ENCODE data around the gene POLR3H.

POLR3H gene

DNA sequence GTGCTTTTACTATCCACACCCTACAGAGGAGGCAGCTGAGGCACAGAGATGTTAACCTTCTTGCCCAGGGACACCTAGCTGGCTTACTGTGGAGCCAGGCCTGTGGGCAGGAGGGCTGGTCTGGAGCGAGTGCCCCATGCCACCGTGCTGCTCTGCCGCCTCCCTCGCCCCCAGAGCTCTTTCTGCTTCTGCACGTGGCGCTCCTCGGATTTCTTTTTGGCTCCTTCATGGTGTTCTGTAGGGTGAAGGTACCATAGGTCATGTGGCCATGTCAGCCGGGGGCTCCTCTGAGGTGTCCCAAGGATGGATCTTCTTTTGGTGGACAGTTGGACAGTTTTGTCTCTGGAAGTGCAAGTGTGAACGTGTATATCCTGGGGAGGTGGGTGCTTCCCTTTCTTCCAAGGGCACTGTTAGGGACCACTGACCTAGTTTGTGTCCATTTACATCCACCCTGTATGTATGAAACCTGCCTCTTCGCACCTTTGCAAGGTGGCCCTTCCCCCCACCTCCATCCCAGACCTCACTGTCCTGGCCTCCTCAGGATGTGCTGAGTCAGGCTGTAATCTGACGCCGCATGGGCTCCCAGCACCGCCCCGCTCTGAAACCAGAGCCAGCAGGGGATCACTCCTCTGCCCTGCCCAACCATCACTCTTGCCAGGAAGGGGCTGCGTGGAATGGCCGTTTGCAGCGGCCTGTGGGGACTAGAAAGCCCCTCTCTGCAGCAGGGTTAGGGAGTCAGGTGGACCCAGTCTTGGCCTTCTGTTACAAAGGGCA, 31.7 kb downstream of the POLR3H start:
- DNase-seq = peak; percentile 32

DNA sequence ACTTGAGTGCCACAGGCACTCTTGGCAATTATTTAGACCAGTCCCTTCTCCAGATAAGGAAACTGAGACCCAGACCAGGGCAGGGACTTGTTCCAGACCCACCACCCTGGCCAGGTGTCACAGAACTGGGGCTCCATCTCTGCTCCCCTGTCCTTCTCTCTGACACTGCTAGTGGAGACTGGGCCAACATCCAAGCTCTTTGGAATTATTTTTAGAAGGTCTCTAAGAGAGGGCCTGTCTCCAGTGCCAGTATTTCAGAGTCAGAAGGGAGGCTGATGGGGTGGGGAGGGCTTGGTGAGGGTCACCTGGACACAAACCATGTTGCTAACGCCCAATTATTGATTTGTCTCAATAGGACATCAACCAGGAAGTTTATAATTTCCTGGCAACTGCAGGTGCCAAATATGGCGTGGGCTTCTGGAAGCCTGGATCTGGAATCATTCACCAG, 32.7 kb downstream of the POLR3H start:
- DNase-seq = peak; percentile 6

DNA sequence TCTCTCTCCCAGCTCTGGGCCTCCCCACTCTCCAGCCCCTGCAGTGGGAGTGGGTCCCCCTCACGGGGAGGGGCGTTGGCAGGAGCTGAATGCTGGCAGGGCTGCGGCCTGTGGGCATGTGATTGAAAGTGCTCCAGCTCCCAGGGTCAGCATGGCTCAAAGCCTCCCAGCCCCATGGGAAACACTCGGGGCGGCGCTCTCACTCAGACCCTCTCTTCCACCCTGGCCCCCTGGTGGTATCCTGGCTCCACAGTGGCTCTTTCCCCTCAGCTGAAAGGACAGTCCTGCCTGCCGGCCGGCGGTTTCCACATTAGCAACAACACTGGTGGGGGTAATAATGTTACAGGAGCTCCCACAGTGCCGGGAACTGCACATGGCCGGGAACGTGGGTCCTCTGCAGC, 35.5 kb downstream of the POLR3H start:
- DNase-seq = no peak

DNA sequence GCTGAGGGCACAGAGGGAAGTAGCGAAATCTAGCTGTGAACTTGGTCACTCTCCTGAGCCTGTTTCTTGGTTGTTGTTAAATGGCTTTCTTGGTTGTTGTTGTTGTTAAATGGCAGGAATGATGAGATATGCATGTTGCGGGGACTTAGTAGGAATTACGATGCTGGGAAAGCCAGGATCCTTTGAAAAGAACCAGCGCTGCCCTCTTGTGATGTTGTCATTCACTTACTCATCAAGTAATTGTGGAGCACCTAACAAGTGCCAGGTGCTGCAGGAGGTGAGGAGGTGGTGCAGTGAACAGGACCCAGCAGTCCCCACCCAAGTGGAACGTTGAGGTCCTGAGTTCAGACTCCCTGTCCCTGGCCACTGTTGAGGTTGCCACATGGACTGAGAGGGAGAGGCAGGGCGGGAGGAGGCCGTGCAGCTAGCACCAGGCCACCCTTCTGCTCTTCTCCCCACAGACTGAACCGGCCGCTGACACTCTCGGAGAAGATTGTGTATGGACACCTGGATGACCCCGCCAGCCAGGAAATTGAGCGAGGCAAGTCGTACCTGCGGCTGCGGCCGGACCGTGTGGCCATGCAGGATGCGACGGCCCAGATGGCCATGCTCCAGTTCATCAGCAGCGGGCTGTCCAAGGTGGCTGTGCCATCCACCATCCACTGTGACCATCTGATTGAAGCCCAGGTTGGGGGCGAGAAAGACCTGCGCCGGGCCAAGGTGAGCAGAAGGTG, 36.8 kb downstream of the POLR3H start:
- no peak for DNase-seq

DNA sequence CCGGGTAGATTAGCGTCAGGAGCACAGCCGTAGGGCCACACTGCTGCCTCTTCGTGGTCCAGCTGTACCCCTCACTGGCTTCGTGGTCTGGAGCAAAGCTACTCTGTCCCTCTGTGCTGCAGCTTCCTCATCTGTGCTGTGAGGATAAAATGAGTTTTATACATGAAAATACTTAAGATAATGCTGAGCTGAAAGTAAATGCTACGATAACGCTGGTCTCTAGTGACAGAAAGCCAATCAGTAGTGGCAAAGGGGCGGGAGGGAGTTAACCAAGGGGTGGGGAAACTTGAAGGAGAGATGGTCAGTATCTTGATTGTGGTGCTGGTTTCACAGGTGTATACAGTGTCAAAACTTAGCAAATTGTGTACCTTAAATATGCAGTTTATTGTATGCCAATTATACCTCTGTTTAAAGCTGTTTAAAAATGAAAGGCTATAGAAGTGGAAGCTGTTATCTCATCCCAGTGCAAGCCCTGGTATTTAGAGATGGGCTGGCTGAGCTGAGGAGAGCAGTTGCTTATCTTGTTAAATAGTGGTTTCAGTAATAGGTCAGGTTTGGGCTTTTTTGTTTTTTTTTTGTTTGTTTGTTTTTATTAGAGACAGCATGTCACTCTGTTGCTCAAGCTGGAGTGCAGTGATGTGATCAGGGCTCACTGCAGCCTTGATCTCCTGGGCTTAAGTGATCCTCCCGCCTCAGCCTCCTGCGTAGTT, 38.6 kb downstream of the POLR3H start:
- no peak for DNase-seq

DNA sequence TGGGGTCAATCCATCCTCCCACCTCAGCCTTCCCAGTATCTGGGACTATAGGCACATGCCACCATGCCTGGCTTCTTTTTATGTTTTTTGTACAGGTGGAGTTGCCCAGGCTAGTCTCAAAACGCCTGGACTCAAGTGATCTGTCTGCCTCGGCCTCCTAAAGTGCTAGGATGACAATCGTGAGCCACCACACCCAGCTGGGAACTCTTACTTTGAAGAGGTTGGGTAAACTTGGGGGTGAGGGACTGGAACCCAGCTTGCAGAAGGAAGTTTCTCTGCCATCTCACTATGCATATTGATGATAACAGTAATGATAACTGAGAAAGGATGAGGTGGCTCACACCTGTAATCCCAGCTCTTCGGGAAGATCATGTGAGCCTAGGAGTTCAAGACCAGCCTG, 39.5 kb downstream of the POLR3H start:
- no peak for DNase-seq

DNA sequence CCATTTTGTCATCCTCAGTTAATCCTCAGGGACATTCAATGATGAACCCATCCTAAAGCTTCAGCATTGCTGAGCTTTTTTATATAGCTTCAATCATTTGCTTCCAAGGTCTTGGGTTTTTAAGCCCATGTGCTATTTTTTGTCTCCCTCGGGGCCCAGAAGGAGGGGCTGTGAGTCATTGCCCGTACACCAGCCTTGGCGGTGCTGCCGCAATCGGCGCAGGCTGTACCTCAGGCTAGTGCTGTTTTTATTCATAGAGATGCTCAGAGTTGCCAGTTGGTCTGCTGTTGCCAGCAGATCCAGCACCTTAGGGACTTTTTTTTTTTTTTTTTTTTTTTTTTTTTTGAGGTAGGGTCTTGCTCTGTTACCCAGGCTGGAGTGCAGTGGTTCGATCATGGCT, 39.9 kb downstream of the POLR3H start:
- DNase-seq = no peak

DNA sequence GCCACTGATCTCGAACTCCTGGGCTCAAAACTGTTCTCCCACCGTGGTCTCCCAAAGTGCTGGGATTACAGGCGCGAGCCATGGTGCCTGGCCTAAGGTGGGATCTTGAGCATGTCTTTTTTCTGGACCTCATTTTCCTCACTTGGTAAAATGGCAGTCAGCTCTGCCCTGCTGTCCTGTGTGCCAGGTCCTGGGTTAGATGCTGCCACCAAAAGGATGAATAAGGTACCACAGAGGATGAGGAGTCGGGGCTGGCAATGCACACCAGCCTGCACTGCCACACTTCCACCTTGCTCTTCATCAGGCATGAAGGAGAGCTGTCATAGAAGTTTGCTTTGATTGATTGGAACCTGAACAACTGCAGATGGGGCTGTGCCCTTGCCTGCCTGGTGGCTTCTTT, 43.1 kb downstream of the POLR3H start:
- DNase-seq = no peak

DNA sequence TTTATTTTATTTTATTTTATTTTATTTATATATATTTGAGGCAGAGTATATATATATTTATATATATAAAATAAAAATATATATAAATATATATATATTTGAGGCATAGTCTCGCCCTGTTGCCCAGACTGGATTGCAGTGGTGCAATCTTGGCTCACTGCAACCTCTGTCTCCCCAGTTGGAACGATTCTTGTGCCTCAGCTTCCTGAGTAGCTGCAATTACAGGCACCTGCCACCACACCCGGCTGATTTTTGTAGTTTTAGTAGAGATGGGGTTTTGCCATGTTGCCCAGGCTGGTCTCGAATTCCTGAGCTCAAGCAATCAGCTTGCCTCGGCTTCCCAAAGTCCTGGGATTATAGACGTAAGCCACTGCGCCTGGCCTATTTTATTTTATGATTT, 44.0 kb downstream of the POLR3H start:
- no peak for DNase-seq

DNA sequence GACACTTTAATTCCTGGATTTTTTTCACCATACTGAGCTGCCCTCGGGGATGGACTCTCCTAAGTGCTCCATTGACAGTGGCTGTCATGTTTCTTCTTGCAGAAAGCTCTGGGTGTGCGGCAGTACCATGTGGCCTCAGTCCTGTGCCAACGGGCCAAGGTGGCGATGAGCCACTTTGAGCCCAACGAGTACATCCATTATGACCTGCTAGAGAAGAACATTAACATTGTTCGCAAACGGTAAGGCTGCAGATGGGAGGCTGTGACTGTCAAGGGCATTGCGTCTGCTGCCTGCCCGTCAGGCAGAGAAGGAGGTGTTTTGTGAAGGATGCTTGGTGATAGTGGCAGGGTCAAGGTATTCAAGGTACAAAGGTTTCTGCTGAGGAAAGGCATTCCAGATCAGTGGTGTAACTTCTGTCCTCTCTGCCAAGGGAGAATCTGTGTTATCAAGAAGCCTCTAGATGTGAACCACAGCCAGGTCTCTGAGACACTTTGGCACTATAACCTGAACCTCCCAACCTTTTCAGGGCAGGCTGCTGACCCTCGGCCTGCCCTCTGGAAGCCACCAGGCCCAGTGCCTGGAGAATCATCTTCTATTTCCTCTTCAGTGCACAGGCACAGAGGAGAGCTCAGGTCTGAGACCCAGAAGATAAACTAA, 44.5 kb downstream of the POLR3H start:
- DNase-seq = no peak

DNA sequence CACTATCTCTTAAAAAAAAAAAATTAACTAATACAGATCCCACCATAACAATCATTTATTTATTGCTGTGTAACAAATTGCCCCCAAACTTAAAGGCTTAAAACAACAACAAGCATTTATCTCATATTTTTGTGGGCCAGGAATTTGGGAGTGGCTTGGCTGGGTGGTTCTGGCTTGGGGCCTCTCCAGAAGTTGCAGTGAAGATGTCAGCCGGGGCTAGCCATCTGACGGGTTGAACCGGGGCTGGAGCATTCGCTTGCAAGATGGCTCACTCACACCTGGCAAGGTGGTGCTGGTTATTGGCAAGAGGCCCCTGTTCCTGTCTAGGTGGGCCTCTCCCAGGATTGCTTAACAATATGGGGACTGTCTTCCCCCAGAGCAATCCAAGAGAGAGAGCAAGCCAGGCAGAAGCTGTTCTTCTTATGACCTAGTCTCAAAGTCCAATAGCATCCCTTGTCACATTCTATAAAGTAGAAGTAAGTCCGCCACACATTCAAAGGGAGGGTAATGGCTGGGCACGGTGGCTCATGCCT, 45.9 kb downstream of the POLR3H start:
- DNase-seq = no peak

DNA sequence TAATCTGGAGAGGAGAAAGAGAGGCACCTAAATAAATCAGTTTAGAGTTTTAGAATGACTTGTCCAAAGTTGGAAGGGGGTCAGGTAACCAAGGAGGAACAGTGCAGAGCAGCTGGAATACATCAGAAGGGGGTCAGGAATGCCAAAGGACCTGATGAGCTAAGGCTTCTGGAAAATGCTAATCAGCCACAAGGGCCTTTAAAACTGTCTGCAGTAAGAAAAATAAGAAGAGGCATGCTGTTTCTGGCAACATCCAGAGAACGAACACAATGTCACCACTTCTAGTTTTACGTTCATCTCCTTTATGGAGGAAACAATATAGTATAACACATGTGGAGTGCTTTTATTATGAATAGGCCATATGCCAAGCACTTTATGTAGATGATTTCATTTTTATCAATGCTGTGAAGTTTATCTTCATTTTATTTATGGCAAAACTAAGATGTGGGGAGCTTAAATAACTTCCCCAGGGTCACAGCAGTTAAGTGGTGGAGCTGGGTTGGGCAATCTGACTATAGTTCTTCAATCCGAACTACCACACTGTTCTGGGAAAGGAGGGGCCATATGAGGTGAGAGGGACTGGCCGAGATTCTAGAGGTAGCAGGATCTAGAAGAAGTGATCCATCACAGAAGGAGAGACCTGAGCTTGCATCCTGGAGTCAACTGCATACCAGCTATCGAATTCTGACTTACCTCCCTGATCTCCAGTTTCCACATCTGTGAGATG, 52.7 kb downstream of the POLR3H start:
- DNase-seq = no peak

DNA sequence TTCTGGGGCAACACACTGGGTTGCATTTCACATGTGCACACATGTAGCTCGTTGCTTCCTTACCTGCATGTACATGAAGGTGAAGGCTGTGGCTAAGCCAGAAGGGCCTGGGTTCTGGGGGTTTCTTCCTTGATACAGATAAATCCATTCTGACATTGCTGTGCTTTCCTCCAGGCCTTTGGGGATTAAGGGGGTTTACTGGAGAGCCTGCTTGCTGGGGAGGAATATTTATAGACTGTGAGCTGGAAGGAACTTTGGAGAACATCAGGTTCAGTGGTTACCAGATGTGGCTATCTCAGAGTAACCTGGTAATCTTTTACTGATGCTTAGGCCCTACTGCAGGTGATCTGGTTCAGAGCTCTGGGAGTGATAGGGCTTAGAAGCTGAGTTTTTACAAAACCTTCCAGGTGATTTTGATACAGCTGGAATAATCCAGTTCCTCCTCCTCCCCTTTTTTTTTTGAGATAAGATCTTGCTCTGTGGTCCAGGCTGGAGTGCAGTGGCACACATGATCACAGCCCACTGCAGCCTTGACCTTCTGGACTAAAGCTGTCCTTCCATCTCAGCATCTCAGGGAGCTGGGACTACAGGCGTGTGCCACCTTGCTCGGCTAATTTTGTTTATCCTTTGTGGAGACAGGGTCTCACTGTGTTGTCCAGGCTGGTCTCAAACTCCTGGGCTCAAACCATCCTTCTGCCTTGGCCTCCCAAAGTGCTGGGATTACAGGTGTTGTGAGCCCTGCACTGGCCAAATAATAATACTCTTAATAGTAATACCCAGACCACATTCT, 55.5 kb downstream of the POLR3H start:
- no peak for DNase-seq

DNA sequence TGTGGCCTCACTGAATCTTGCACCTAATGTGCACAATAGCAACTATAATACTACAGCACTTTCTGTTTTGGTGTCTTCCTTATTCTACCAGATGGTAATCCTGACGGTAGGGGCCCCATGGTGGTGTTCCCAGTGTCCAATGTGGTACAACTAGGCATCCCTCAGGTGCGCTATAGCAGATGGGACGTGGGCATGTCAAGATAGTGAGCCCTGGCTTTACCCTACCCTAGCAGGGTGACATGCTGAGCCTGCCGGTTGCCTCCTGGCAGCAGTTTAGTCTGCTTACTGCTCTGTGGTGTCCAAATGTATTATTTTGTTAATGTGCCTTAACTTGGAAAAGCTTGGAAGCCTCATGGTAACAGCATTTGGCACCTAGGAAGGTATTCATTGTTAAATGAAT, 56.2 kb downstream of the POLR3H start:
- DNase-seq = no peak

DNA sequence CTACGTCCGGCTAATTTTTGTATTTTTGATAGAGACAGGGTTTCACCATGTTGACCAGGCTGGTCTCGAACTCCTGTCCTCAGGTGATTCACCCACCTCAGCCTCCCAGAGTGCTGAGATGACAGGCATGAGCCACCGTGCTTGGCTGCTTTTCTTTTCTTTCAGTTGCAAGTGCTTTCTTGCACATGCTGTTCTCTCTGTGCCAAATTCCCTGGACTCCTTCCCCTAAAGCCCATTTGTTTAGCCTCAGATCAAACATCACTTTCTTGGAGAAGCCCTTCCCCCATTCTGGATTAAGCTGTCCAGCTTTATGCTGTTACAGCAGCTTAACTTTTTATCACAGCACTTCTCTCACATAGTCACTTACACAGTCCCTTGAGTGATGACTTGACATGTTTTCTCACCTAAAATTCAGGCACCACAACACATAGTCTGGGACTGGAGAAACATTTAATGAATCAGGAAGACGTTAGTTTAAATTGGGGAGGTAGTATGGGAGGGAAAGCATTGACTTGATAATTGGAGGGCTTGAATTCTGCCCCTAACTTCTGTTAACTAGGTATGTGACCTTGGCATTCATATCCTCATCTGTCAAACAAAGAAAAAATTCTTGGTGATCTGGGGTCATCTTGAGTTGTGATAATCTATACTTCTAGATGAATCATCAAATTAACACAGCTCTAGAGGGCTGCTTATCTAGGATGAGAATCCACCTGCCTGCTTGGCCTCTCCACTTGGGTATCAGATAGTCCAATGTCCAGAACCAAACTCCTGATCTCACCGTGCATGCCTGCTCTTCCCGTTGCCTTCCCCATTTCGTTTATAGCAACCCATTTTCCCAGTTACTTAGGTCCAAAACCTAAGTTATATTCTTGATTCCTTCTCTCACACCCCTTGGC, 57.0 kb downstream of the POLR3H start:
- DNase-seq = no peak

DNA sequence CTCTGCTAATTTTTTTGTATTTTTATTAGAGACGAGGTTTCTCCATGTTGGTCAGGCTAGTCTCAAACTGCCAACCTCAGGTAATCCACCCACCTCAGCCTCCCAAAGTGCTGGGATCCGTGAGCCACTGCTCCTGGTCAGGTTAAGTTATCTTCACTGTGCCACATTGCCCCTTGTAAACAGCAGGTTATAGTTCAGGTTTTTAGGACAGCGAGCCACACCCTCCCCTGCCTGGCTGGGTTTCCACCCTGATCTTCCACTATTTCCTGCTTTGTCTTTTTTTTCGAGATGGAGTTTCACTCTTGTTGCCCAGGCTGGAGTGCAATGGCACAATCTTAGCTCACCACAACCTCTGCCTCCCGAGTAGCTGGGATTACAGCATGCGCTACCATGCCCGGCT, 59.2 kb downstream of the POLR3H start:
- DNase-seq = no peak

DNA sequence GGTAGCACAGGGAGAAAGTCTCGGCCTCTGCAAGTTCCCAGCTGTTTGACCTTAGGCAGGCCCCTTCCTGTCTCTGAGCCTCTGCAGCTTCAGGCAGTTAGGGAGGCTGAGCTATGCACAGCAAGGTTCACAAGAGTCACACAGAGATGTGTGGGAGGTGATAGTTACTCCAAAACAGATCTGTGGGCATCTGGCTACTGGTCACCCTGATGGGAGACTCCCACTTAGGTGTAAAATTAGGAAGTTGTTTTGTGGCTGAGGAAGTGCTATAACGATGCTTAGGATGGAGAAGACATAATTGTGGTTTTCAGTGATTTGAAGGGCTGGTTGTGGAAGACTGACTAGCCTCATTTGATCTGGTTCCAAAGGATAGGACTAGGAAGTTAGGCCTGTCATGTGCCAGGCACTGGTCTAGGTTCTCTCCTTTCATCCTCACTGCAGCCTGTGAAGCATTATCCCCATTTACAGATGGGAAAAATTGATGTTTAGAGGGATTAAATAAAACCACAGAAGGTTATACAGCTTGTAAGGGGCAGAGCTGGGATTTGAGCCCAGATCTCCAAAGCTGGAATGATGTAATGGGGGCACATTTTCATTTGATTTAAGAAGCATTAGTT, 61.8 kb downstream of the POLR3H start:
- no peak for DNase-seq

DNA sequence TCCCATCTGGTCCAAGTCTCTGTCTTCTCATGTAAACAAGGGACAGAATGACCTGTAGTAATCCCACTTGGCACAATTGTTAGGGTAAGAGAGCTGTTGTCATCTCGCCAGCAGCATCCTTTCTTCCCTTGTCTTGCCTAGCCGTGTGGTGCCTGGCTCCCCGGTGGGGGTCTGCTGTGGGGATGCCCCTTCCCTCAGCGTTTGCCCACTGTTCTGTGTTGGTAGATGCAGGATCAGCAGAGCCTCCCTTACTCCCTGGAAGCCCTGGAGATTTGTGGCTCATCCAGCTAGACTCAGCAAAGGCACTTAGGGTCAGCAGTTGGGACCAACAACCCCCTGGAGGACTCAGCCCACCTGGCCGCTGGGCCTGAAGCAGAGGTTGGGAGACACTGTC, 62.3 kb downstream of the POLR3H start:
- DNase-seq = no peak

DNA sequence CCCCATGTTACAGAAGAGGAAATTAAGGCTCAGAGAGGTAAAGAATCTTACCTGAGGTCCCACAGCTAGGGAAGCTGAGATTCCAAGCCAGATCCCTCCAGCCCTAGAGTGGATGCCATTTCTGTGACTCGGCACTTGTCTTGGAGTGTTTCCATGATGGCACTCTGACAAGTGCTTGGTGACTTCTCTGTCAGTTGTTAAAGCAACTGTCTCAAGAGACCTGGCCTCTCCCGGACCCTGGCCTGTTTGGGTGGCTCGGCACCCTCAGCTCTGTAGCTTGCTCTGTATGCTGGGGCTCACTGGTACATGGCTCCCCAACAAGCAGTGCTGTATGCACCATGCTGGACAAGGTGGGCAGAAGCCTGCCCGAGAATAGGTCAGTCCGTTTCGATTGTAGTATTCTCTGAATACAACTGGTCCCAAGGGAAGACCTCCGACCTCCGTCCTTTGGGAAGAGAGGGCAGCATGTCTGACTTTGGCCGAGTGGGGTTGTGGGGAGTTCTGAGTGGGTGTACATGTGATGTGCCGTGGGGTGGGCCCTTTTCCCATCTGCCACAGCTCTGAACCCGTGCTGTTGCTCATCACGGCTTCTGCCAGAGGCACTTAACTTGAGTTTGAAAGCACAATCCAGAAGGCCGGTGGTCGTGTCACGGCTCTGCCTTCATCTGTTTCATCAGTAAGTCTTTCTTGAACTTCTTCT, 63.0 kb downstream of the POLR3H start:
- DNase-seq = no peak
